Naive thymus-derived CD4-positive, alpha-beta T cell (primary cell): ENCODE measurements around the gene WWOX. TPM values are rescaled to one million over a fixed set of nuclear protein-coding genes. Genes with fewer than 3 reads are reported as not detected.

Source experiments
- ATAC-seq: fragments of 150-1000 bp; cut with Tn5 transposase; 2 replicates; pipeline ENCODE4 v1.10.0; 2021; ENCODE audit warnings: mild to moderate bottlenecking, moderate library complexity
- CTCF ChIA-PET: fragments of 350-600 bp; sonication (Branson Sonifier 250); formaldehyde crosslinking; loops from one replicate; lab custom pipeline; 2021; ENCODE audit warnings: antibody characterized with exemption; lab: Charles Lee
- POLR2A ChIA-PET: fragments of 350-600 bp; sonication (Branson Sonifier 250); formaldehyde crosslinking; loops from one replicate; lab custom pipeline; 2021; ENCODE audit warnings: antibody characterized with exemption, inconsistent platforms; lab: Charles Lee
- DNase-seq, 9 donors: peaks; one replicate each; pipeline versions ENCODE4 v3.0.0 to v3.0.0-alpha.2; 2020 to 2022; ENCODE audit warnings: mixed read lengths in 1 of 9
- H3K27ac ChIP-seq: one replicate; pipeline ENCODE4 v1.7.0; 2013; ENCODE audit warnings: mild to moderate bottlenecking, low read depth, low read length, moderate library complexity
- H3K27me3 ChIP-seq, 2 donors: one replicate each; pipeline ENCODE4 v1.7.0; 2013; ENCODE audit warnings: low read length in 2 of 2, mild to moderate bottlenecking in 2 of 2, moderate library complexity in 2 of 2; ENCODE audit not compliant: control insufficient read depth in 2 of 2, insufficient read depth in 2 of 2
- H3K36me3 ChIP-seq, 3 experiments: 1 replicate in 2 of 3; 2 replicates in 1 of 3; pipeline ENCODE4 v1.7.0; 2013; ENCODE audit warnings: low read length in 3 of 3, mild to moderate bottlenecking in 3 of 3, moderate library complexity in 1 of 3; ENCODE audit not compliant: insufficient read depth in 3 of 3, control insufficient read depth in 2 of 3
- H3K4me1 ChIP-seq, 2 donors: one replicate each; pipeline ENCODE4 v1.7.0; 2013; ENCODE audit warnings: low read length in 2 of 2, mild to moderate bottlenecking in 2 of 2, moderate library complexity in 1 of 2; ENCODE audit not compliant: control insufficient read depth in 2 of 2, insufficient read depth in 2 of 2
- H3K4me3 ChIP-seq: 2 replicates; pipeline ENCODE4 v1.7.0; 2013; ENCODE audit warnings: mild to moderate bottlenecking, low read length
- H3K9me3 ChIP-seq, 3 experiments: 1 replicate in 2 of 3; 2 replicates in 1 of 3; pipeline ENCODE4 v1.7.0; 2013; ENCODE audit warnings: low read length in 3 of 3; ENCODE audit not compliant: control insufficient read depth in 2 of 3
- H3K27ac Mint-ChIP-seq, 9 donors: one replicate each; pipeline ENCODE4 v1.8.0; 2020 to 2022; ENCODE audit warnings: mixed read lengths in 9 of 9, mild to moderate bottlenecking in 8 of 9, moderate library complexity in 5 of 9, inconsistent platforms in 2 of 9
- H3K27me3 Mint-ChIP-seq, 5 donors: one replicate each; pipeline ENCODE4 v1.8.0; 2021 to 2022; ENCODE audit warnings: mixed read lengths in 5 of 5, mild to moderate bottlenecking in 1 of 5
- H3K36me3 Mint-ChIP-seq, 5 donors: one replicate each; pipeline ENCODE4 v1.8.0; 2020 to 2022; ENCODE audit warnings: mixed read lengths in 5 of 5, mild to moderate bottlenecking in 3 of 5, inconsistent platforms in 1 of 5
- H3K4me1 Mint-ChIP-seq, 7 donors: one replicate each; pipeline ENCODE4 v1.8.0; 2020 to 2022; ENCODE audit warnings: mixed read lengths in 7 of 7, mild to moderate bottlenecking in 3 of 7, inconsistent platforms in 1 of 7
- H3K4me3 Mint-ChIP-seq, 10 donors: one replicate each; pipeline ENCODE4 v1.8.0; 2020 to 2022; ENCODE audit warnings: mild to moderate bottlenecking in 10 of 10, mixed read lengths in 10 of 10, moderate library complexity in 6 of 10, inconsistent platforms in 2 of 10
- H3K9me3 Mint-ChIP-seq, 11 donors: one replicate each; pipeline ENCODE4 v1.8.0; 2020 to 2022; ENCODE audit warnings: mixed read lengths in 11 of 11, mild to moderate bottlenecking in 4 of 11, inconsistent platforms in 1 of 11, moderate library complexity in 1 of 11
- intact Hi-C, 2 donors: fragments of 100-400 bp; cut with micrococcal nuclease; formaldehyde crosslinking; loops; one replicate each; pipeline ENCODE4 v1.15.1; 2023
- polyA plus RNA-seq, 2 donors: library from polyadenylated mRNA; unstranded; fragments of 300-500 nt; fragmentation: Illumina TruSeq; gene quantifications; one replicate each; pipeline ENCODE4 v1.2.3, GENCODE V29; 2021
- total RNA-seq, 6 experiments: library from RNA in 5 of 6; stranded (reverse) in 5 of 6; gene quantifications; 1 replicate in 5 of 6; 2 replicates in 1 of 6; pipeline ENCODE4 v1.2.3 and lab custom pipeline; 2021 to 2026

Gene WWOX
- total and polyA plus RNA-seq, 7 experiments from 2014 or later = 13.8 to 31.1 (median 20.8) TPM

GRCh38 chr16:78562111-78562510 is 462.7 kb downstream of the WWOX start:
- H3K4me3 Mint-ChIP-seq = no peak overlapping the region
- POLR2A ChIA-PET = no interaction called here
- no peak overlapping the region for H3K27ac Mint-ChIP-seq

GRCh38 chr16:78562650-78563049 is 463.2 kb downstream of the WWOX start:
- CTCF ChIA-PET = interaction anchor here (0.6 to 0.7 kb wide), 2 partner anchors 292 to 325 kb away, joined by 3 to 6 read pairs; no protein-coding TSS in a partner anchor
- no peaks in the 10 kb centered on the region for H3K27me3 Mint-ChIP-seq
- H3K36me3 Mint-ChIP-seq = peaks cover 0 to 20% (median 11%) of the 10 kb centered on the region in 5 donors
- intact Hi-C loops = no loop called here
- H3K27ac ChIP-seq = no peak overlapping the region
- H3K4me3 Mint-ChIP-seq = no peak overlapping the region
- H3K27me3 ChIP-seq = no peaks in the 10 kb centered on the region
- DNase-seq (no peak), ATAC-seq (no peak)
- no peaks in the 10 kb centered on the region for H3K4me1 ChIP-seq
- H3K27ac Mint-ChIP-seq = no peak overlapping the region
- H3K9me3 ChIP-seq = no peaks in the 10 kb centered on the region
- H3K4me3 ChIP-seq = no peak overlapping the region
- POLR2A ChIA-PET = no interaction called here
- peaks cover 0 to 10% (median 4%) of the 10 kb centered on the region in 11 donors for H3K9me3 Mint-ChIP-seq
- no peaks in the 10 kb centered on the region for H3K36me3 ChIP-seq
- peaks cover 7 to 18% (median 11%) of the 10 kb centered on the region in 7 donors for H3K4me1 Mint-ChIP-seq

More at GRCh38 chr16:78562111-78562510, 462.7 kb downstream of the WWOX start:
- no peaks in the 10 kb centered on the region for H3K9me3 ChIP-seq
- intact Hi-C loops = no loop called here
- peaks cover 0 to 10% (median 4%) of the 10 kb centered on the region in 11 donors for H3K9me3 Mint-ChIP-seq
- no peak for DNase-seq
- peaks cover 0 to 20% (median 11%) of the 10 kb centered on the region in 5 donors for H3K36me3 Mint-ChIP-seq
- no peak overlapping the region for H3K27ac ChIP-seq
- H3K36me3 ChIP-seq = no peaks in the 10 kb centered on the region
- H3K4me3 ChIP-seq = no peak overlapping the region
- CTCF ChIA-PET = interaction anchor here (0.6 kb wide), 1 partner anchor 324 kb away, joined by 6 read pairs; no protein-coding TSS in a partner anchor
- peaks cover 7 to 18% (median 11%) of the 10 kb centered on the region in 7 donors for H3K4me1 Mint-ChIP-seq
- no peaks in the 10 kb centered on the region for H3K27me3 ChIP-seq
- H3K27me3 Mint-ChIP-seq = no peaks in the 10 kb centered on the region
- no peak for ATAC-seq
- H3K4me1 ChIP-seq = no peaks in the 10 kb centered on the region

- peaks cover 7 to 18% (median 11%) of the 10 kb centered on the region in 7 donors for H3K4me1 Mint-ChIP-seq
- no peak overlapping the region for H3K4me3 Mint-ChIP-seq
- no peak for ATAC-seq
- no peaks in the 10 kb centered on the region for H3K36me3 ChIP-seq
- no peaks in the 10 kb centered on the region for H3K27me3 ChIP-seq
- DNase-seq = no peak
- H3K4me3 ChIP-seq = no peak overlapping the region
- peaks cover 0 to 16% (median 11%) of the 10 kb centered on the region in 5 donors for H3K36me3 Mint-ChIP-seq
- no peak overlapping the region for H3K27ac Mint-ChIP-seq
- ChIA-PET POLR2A (no interaction called here), CTCF (no interaction called here)
- no peak overlapping the region for H3K27ac ChIP-seq
- no peaks in the 10 kb centered on the region for H3K4me1 ChIP-seq
- peaks cover 0 to 10% (median 4%) of the 10 kb centered on the region in 11 donors for H3K9me3 Mint-ChIP-seq
- H3K9me3 ChIP-seq = no peaks in the 10 kb centered on the region
- intact Hi-C loops = no loop called here
- no peaks in the 10 kb centered on the region for H3K27me3 Mint-ChIP-seq
Observed at GRCh38 chr16:78563905-78564304, 464.5 kb downstream of the WWOX start.

- intact Hi-C loops = no loop called here
- POLR2A ChIA-PET = no interaction called here
- peak overlapping the region in 4 of 10 donors; percentile 2 to 48 (median 26) for H3K4me3 Mint-ChIP-seq
- Histone ChIP-seq H3K27me3 (no peaks in the 10 kb centered on the region), H3K4me1 (no peaks in the 10 kb centered on the region), H3K27ac (no peak overlapping the region), H3K36me3 (no peaks in the 10 kb centered on the region), H3K4me3 (no peak overlapping the region), H3K9me3 (no peaks in the 10 kb centered on the region)
- DNase-seq (peak in 2 of 9 donors; percentile 2 to 6), ATAC-seq (peak; percentile 45)
- no peaks in the 10 kb centered on the region for H3K27me3 Mint-ChIP-seq
- peaks cover 9 to 18% (median 12%) of the 10 kb centered on the region in 7 donors for H3K4me1 Mint-ChIP-seq
- peak overlapping the region in 2 of 9 donors; percentile 51 to 58 for H3K27ac Mint-ChIP-seq
- CTCF ChIA-PET = no interaction called here
- H3K36me3 Mint-ChIP-seq = peaks cover 0 to 16% (median 6%) of the 10 kb centered on the region in 5 donors
- H3K9me3 Mint-ChIP-seq = peaks cover 0 to 10% (median 4%) of the 10 kb centered on the region in 11 donors
Observed at GRCh38 chr16:78566397-78567073, 467.1 kb downstream of the WWOX start.

- Histone ChIP-seq H3K36me3 (no peaks in the 10 kb centered on the region), H3K4me3 (no peak overlapping the region), H3K27ac (no peak overlapping the region), H3K27me3 (no peaks in the 10 kb centered on the region), H3K9me3 (no peaks in the 10 kb centered on the region), H3K4me1 (no peaks in the 10 kb centered on the region)
- peaks cover 0 to 14% (median 4%) of the 10 kb centered on the region in 5 donors for H3K36me3 Mint-ChIP-seq
- H3K9me3 Mint-ChIP-seq = peaks cover 0 to 5% (median under 1%) of the 10 kb centered on the region in 11 donors
- CTCF ChIA-PET = no interaction called here
- no peak overlapping the region for H3K4me3 Mint-ChIP-seq
- no peak overlapping the region for H3K27ac Mint-ChIP-seq
- intact Hi-C loops = no loop called here
- POLR2A ChIA-PET = no interaction called here
- no peak for DNase-seq
- ATAC-seq = no peak
- H3K4me1 Mint-ChIP-seq = peaks cover 9 to 16% (median 12%) of the 10 kb centered on the region in 7 donors
- H3K27me3 Mint-ChIP-seq = no peaks in the 10 kb centered on the region
Observed at GRCh38 chr16:78570399-78571141, 471.1 kb downstream of the WWOX start.

- Histone ChIP-seq H3K27ac (no peak overlapping the region), H3K27me3 (no peaks in the 10 kb centered on the region), H3K9me3 (no peaks in the 10 kb centered on the region), H3K4me1 (no peaks in the 10 kb centered on the region), H3K36me3 (no peaks in the 10 kb centered on the region), H3K4me3 (no peak overlapping the region)
- no peak for ATAC-seq
- peaks cover 0 to 5% (median 0%) of the 10 kb centered on the region in 11 donors for H3K9me3 Mint-ChIP-seq
- peaks cover 5 to 10% (median 7%) of the 10 kb centered on the region in 7 donors for H3K4me1 Mint-ChIP-seq
- intact Hi-C loops = no loop called here
- H3K27ac Mint-ChIP-seq = no peak overlapping the region
- ChIA-PET CTCF (no interaction called here), POLR2A (no interaction called here)
- no peak for DNase-seq
- peaks cover 0 to 14% (median 3%) of the 10 kb centered on the region in 5 donors for H3K36me3 Mint-ChIP-seq
- H3K4me3 Mint-ChIP-seq = no peak overlapping the region
- H3K27me3 Mint-ChIP-seq = no peaks in the 10 kb centered on the region
Observed at GRCh38 chr16:78571434-78571833, 472.0 kb downstream of the WWOX start.
